Astrocyte of the cerebellum (primary cell): ENCODE measurements around the gene RHOXF2B.
A peak's percentile ranks its signal among the peaks of the same experiment; 100 is the strongest.
"Not testable (repeated sequence)": the region's sequence is repeated elsewhere in the genome, so short reads cannot be mapped to it uniquely, and the experiment has no call there.

ENCODE experiments used
- DNase-seq: peaks from one replicate; pipeline ENCODE4 v3.0.0-alpha.2; 2011; ENCODE audit warnings: low read depth
- H3K4me3 ChIP-seq: 2 replicates; pipeline ENCODE4 v1.5.1; 2011; ENCODE audit warnings: mild to moderate bottlenecking, low read depth, low read length, moderate library complexity
- in situ Hi-C: cut with HindIII; loops from 2 replicates; pipeline ENCODE4 v1.10.0; 2017; ENCODE audit warnings: low sequenced_read_pairs
- TF ChIP-seq, protein P1 (sequence below): IDR thresholded peaks from 2 replicates; pipeline ENCODE4 v1.5.1; 2012; ENCODE audit warnings: low read length, low read depth, moderate library complexity, mild to moderate bottlenecking; ENCODE audit errors: missing control alignments

The RHOXF2B gene

DNA sequence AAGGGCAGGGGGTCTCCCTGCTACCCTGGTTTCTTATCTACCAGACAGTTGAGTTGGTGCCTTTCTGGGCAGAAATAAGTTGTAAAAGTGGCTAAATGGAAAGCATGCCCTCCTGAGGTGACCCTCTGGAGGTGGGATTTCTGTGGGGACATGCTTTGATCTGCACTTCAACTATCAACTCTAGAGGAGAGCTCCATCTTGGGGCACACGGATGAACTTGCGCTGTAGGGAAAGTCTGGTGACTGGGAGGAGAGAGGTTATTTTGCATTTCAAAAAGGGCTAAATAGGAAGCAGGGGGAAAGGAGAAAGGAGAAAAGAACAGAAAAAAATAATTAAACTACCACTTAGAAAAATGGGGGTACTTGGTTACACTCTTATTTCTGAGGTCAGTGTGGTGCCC, 12.7 kb upstream of the RHOXF2B start:
- in situ Hi-C loops = no loop called here
- TF ChIP-seq, protein P1, sequence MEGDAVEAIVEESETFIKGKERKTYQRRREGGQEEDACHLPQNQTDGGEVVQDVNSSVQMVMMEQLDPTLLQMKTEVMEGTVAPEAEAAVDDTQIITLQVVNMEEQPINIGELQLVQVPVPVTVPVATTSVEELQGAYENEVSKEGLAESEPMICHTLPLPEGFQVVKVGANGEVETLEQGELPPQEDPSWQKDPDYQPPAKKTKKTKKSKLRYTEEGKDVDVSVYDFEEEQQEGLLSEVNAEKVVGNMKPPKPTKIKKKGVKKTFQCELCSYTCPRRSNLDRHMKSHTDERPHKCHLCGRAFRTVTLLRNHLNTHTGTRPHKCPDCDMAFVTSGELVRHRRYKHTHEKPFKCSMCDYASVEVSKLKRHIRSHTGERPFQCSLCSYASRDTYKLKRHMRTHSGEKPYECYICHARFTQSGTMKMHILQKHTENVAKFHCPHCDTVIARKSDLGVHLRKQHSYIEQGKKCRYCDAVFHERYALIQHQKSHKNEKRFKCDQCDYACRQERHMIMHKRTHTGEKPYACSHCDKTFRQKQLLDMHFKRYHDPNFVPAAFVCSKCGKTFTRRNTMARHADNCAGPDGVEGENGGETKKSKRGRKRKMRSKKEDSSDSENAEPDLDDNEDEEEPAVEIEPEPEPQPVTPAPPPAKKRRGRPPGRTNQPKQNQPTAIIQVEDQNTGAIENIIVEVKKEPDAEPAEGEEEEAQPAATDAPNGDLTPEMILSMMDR = peak; percentile 4
- DNase-seq = no peak
- H3K4me3 ChIP-seq = no peak overlapping the region

DNA sequence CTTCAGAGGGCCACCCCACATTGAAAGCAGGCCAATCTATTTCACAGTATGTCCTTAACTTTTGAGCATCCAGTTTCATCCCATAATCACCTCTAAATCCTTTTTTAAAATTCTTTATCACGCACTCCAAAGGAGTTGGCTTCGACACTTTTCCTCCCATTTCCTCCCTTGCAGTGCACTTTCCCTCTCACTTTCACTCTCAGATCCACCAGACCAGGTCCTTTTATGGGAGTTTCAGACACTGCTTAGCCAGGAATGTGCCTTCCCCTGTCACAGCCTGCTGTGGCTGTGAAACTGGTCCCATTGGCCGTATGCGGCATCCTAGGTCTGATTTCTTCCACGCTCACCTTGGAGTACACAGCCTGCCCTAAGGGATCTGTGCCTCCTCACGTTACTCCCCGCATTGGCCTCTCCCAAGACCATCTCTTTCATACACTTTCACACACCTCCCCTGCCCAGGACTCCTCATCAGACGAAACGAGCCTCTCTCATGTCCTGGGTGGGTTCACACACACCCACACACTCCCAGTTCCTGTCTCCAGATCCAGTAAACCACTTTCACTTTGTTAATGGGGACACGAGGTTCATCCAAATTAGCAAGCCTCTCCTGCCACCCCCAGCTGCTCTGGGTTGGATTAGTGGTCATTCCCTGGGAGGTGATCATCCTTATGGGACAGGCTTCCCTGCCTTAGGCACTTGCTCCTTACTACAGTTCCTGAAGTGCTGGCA, 10.0 kb upstream of the RHOXF2B start:
- in situ Hi-C loops = no loop called here
- DNase-seq = no peak
- no peak overlapping the region for H3K4me3 ChIP-seq
- TF ChIP-seq, protein P1 = no peak

DNA sequence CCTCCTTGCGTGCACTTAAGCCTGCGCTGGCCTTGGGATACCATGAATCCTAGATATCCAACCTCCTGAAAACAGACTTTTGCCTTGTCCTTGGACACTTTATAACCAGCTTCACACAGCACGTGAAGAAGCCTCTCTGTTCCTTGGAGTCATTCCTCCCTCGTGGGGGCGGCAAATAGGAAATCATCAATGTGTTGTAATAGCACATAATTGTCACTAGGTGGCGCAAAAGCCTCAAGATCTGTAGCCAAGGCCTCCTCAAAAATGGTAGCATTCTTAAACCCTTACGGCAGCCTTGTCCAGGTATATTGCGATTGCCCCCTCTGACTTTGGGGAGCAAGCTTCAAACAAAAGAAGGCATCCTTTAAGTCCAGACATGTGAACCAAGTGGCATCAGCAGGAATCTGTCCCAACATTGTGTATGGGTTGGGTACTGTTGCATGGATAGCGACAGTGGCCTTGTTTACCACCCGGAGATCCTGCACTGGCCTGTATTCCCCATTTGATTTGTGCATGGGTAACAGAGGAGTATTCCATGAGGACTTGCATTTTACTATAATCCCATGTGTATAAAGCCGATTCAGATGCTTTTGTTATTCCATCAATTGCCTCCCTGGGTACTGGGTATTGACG, 8.2 kb upstream of the RHOXF2B start:
- in situ Hi-C loops, H3K4me3 ChIP-seq, DNase-seq: not testable (repeated sequence)

GRCh38 chrX:120066169-120066568, 11.3 kb downstream of the RHOXF2B start:
- in situ Hi-C loops = not testable (repeated sequence)

DNA sequence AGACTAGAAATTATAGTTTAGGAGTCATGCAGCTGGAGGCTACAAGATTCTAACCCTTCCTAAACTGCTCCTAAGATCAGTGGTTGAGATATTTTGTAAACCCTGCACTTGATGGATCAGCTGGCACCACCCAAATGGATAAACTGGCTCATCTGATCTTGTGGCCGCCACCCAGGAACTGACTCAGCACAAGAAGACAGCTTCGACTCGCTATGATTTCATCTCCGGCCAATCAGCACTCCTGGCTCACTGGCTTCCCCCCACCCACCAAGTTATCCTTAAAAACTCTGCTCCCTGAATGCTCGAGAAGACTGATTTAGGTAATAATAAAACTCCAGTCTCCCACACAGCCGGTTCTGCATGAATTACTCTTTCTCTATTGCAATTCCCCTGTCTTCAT, 34.8 kb downstream of the RHOXF2B start:
- DNase-seq, in situ Hi-C loops: not testable (repeated sequence)

More at GRCh38 chrX:120066169-120066568, 11.3 kb downstream of the RHOXF2B start:
- DNase-seq, H3K4me3 ChIP-seq: not testable (repeated sequence)

GRCh38 chrX:120042247-120042646, 35.2 kb downstream of the RHOXF2B start:
- DNase-seq, H3K4me3 ChIP-seq, in situ Hi-C loops: not testable (repeated sequence)

More for the DNA sequence above, 34.8 kb downstream of the RHOXF2B start:
- not testable (repeated sequence) for H3K4me3 ChIP-seq

GRCh38 chrX:120040176-120040575, 37.3 kb downstream of the RHOXF2B start:
- H3K4me3 ChIP-seq, DNase-seq, in situ Hi-C loops: not testable (repeated sequence)

DNA sequence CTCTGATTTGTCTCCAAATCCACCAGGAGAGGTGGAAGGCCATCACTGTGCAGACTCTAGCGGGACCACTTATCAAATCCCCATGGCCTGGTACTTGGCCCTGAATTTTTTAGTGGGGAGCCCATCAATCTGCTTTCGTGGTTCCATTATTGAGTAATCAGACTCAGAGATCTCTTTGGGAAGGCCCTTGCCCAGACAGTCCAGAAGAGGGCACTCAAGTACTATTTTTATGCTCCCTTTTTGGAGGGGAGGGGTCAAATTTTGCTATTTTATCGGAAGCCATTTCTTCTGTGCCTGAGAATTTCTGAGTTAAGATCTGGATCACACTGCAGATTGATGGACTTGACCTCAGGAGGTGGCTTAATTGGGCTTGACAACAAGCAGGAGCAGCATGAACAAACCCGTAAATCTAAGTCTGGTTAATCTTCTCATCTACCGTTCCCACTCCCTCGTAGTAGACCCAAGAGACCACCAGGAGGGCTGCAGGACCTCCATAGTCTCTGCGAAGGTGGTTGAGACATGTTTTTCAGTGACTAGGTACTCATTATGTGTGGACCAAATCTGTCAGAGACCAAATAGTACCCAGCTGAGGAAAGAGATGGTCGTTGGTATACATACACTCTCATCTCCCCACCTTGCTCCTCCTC, 38.3 kb downstream of the RHOXF2B start:
- in situ Hi-C loops, DNase-seq: not testable (repeated sequence)

GRCh38 chrX:120036704-120037103, 40.8 kb downstream of the RHOXF2B start:
- in situ Hi-C loops = no loop called here
- TF ChIP-seq, protein P1 = no peak
- H3K4me3 ChIP-seq = no peak overlapping the region
- no peak for DNase-seq

More for the DNA sequence above, 38.3 kb downstream of the RHOXF2B start:
- not testable (repeated sequence) for H3K4me3 ChIP-seq

GRCh38 chrX:120035522-120036309, 41.8 kb downstream of the RHOXF2B start:
- H3K4me3 ChIP-seq, in situ Hi-C loops, DNase-seq: not testable (repeated sequence)
